Keratinocyte (primary cell): ENCODE data around the gene ALOX5AP. TPM values are rescaled to one million over a fixed set of nuclear protein-coding genes. Genes with fewer than 3 reads are reported as not detected.

Source experiments
- DNase-seq: peaks from one replicate; pipeline ENCODE4 v3.0.0-alpha.2; 2011; ENCODE audit warnings: low read depth, missing footprints, low spot score
- FAIRE-seq: peaks from 2 replicates; lab custom pipeline; 2011; peaks lifted over from hg19 to GRCh38; lab: Jason Lieb, UNC
- H2AFZ ChIP-seq: 2 replicates; pipeline ENCODE4 v1.6.0; 2012; ENCODE audit warnings: low read length, control low read depth, inconsistent platforms; ENCODE audit not compliant: control insufficient read depth
- H3K27ac ChIP-seq: 2 replicates; pipeline ENCODE4 v1.5.1; 2011; ENCODE audit warnings: low read length; ENCODE audit not compliant: control insufficient read depth, insufficient read depth
- H3K27me3 ChIP-seq: 3 replicates; pipeline ENCODE4 v1.6.0; 2011; ENCODE audit warnings: low read length; ENCODE audit not compliant: control insufficient read depth, insufficient read depth; ENCODE audit errors: extremely low read depth
- H3K36me3 ChIP-seq, 2 experiments: 2 replicates in 1 of 2; 3 replicates in 1 of 2; pipeline ENCODE4 v1.5.1; 2011; ENCODE audit warnings: low read length in 2 of 2, mild to moderate bottlenecking in 1 of 2; ENCODE audit not compliant: control insufficient read depth in 2 of 2, insufficient read depth in 2 of 2; ENCODE audit errors: extremely low read depth in 1 of 2
- H3K4me1 ChIP-seq: 3 replicates; pipeline ENCODE4 v1.5.1; 2011; ENCODE audit warnings: low read length; ENCODE audit not compliant: control insufficient read depth, insufficient read depth; ENCODE audit errors: extremely low read depth
- H3K4me2 ChIP-seq: 3 replicates; pipeline ENCODE4 v1.6.0; 2011; ENCODE audit warnings: low read depth, low read length; ENCODE audit not compliant: control insufficient read depth, insufficient read depth; ENCODE audit errors: extremely low read depth
- H3K4me3 ChIP-seq, 3 experiments: fragments of 200-600 bp in 1 of 3; sonication (generic) in 1 of 3; 2 replicates in 2 of 3; 3 replicates in 1 of 3; pipeline ENCODE4 v1.5.1; 2011 to 2016; ENCODE audit warnings: low read length in 3 of 3, mild to moderate bottlenecking in 3 of 3, control low read depth in 2 of 3, inconsistent platforms in 1 of 3, low read depth in 1 of 3, mixed read lengths in 1 of 3, mixed run types in 1 of 3, moderate library complexity in 1 of 3; ENCODE audit not compliant: control insufficient read depth in 2 of 3, insufficient read depth in 2 of 3; ENCODE audit errors: extremely low read depth in 1 of 3
- H3K79me2 ChIP-seq: 2 replicates; pipeline ENCODE4 v1.6.0; 2012; ENCODE audit warnings: low read length; ENCODE audit not compliant: control insufficient read depth, insufficient read depth
- H3K9ac ChIP-seq: 3 replicates; pipeline ENCODE4 v1.6.0; 2011; ENCODE audit warnings: low read length; ENCODE audit not compliant: control insufficient read depth, insufficient read depth; ENCODE audit errors: extremely low read depth
- H3K9me1 ChIP-seq: 3 replicates; pipeline ENCODE4 v1.6.0; 2011; ENCODE audit warnings: low read length; ENCODE audit not compliant: control insufficient read depth, insufficient read depth; ENCODE audit errors: extremely low read depth
- H3K9me3 ChIP-seq: 2 replicates; pipeline ENCODE4 v1.5.1; 2012; ENCODE audit warnings: low read depth, low read length; ENCODE audit not compliant: control insufficient read depth
- H4K20me1 ChIP-seq: 3 replicates; pipeline ENCODE4 v1.6.0; 2011; ENCODE audit warnings: low read length; ENCODE audit not compliant: control insufficient read depth, insufficient read depth; ENCODE audit errors: extremely low read depth
- CTCF ChIP-seq, 3 experiments: IDR thresholded peaks in 1 of 3; conservative IDR thresholded peaks in 1 of 3; optimal IDR thresholded peaks in 1 of 3; 2 replicates in 2 of 3; 3 replicates in 1 of 3; pipeline versions ENCODE3 to v1.5.1; 2011; ENCODE audit warnings: low read length in 3 of 3, mild to moderate bottlenecking in 3 of 3, moderate library complexity in 2 of 3, control low read depth in 1 of 3, inconsistent platforms in 1 of 3; ENCODE audit not compliant: insufficient read depth in 2 of 3; ENCODE audit errors: extremely low read depth in 1 of 3
- EZH2 ChIP-seq: IDR thresholded peaks from one replicate; pipeline ENCODE4 v1.6.1; 2012; ENCODE audit warnings: inconsistent platforms, mild to moderate bottlenecking, low read length, moderate library complexity
- dilution Hi-C: fragments of 300-500 bp; cut with MboI; formaldehyde crosslinking; loops from one replicate; pipeline ENCODE4 v1.7.0; 2020; ENCODE audit warnings: low sequenced_read_pairs; ENCODE audit not compliant: extremely low pct_ligation_motif_present
- polyA plus RNA-seq, 5 experiments: library from polyadenylated mRNA; depleted of rRNA in 3 of 5; stranded (reverse) in 3 of 5; stranded (forward) in 1 of 5; unstranded in 1 of 5; fragments of >200 nt; gene quantifications; 1 replicate in 1 of 5; 2 replicates in 3 of 5; 3 replicates in 1 of 5; pipeline versions ENCODE4 v1.2.1 to v1.2.3, GENCODE V29; 2011 to 2012; ENCODE audit warnings: missing spikeins in 2 of 5, low read depth in 1 of 5, low replicate concordance in 1 of 5

The ALOX5AP gene
- polyA plus RNA-seq, 1 donor (not counting 4 experiments of a cell fraction or from before 2014, with no cell fraction given) = 0.31 TPM

GRCh38 chr13:30727491-30728355, 7.6 kb upstream of the ALOX5AP start:
- no peak overlapping the region for H2AFZ ChIP-seq
- no peak overlapping the region for H3K4me2 ChIP-seq
- H3K79me2 ChIP-seq = no peaks in the 10 kb centered on the region
- H3K9me1 ChIP-seq = no peaks in the 10 kb centered on the region
- H3K9ac ChIP-seq = no peak overlapping the region
- no peaks in the 10 kb centered on the region for H3K36me3 ChIP-seq
- H3K9me3 ChIP-seq = no peaks in the 10 kb centered on the region
- FAIRE-seq = no peak
- H3K27ac ChIP-seq = no peak overlapping the region
- H3K4me1 ChIP-seq = no peaks in the 10 kb centered on the region
- DNase-seq = no peak
- H4K20me1 ChIP-seq = no peaks in the 10 kb centered on the region
- no peaks in the 10 kb centered on the region for H3K27me3 ChIP-seq
- dilution Hi-C loops = no loop called here
- H3K4me3 ChIP-seq = no peak overlapping the region
- no peak for TF ChIP-seq CTCF (optimal IDR thresholded peaks at IDR 0.05 in 1 of 3, IDR thresholded peaks at IDR 0.05 in 1 of 3, conservative IDR thresholded peaks at IDR 0.05 in 1 of 3; ENCODE audit: extremely low read depth in 1 of 3, insufficient read depth in 2 of 3, low read length in 3 of 3)
- no peak for TF ChIP-seq EZH2

- H2AFZ ChIP-seq = no peak overlapping the region
- no peak overlapping the region for H3K27ac ChIP-seq
- FAIRE-seq = peak; percentile 34
- H3K9ac ChIP-seq = no peak overlapping the region
- H3K4me1 ChIP-seq = peaks cover 12% of the 10 kb centered on the region
- no peaks in the 10 kb centered on the region for H4K20me1 ChIP-seq
- H3K27me3 ChIP-seq = no peaks in the 10 kb centered on the region
- no peaks in the 10 kb centered on the region for H3K79me2 ChIP-seq
- no peaks in the 10 kb centered on the region for H3K9me1 ChIP-seq
- dilution Hi-C loops = no loop called here
- H3K4me3 ChIP-seq = no peak overlapping the region
- H3K9me3 ChIP-seq = no peaks in the 10 kb centered on the region
- DNase-seq = no peak
- H3K36me3 ChIP-seq = no peaks in the 10 kb centered on the region
- no peak overlapping the region for H3K4me2 ChIP-seq
- no peak for TF ChIP-seq CTCF (optimal IDR thresholded peaks at IDR 0.05 in 1 of 3, IDR thresholded peaks at IDR 0.05 in 1 of 3, conservative IDR thresholded peaks at IDR 0.05 in 1 of 3; ENCODE audit: extremely low read depth in 1 of 3, insufficient read depth in 2 of 3, low read length in 3 of 3)
- TF ChIP-seq EZH2 = no peak
Observed at GRCh38 chr13:30729801-30730200, 5.5 kb upstream of the ALOX5AP start.
